Hepatocyte (in vitro differentiated cells): ENCODE measurements around the gene RFTN1.

Source experiments
- CTCF ChIP-seq: fragments of 200-600 bp; sonication (generic); IDR thresholded peaks from 2 replicates; pipeline ENCODE4 v1.5.1; 2016; ENCODE audit warnings: antibody characterized with exemption, mild to moderate bottlenecking; ENCODE audit not compliant: poor library complexity
- EZH2 ChIP-seq: fragments of 200-600 bp; sonication (generic); IDR thresholded peaks from 2 replicates; pipeline ENCODE4 v1.6.1; 2016; ENCODE audit warnings: antibody characterized with exemption, mild to moderate bottlenecking, borderline replicate concordance
- EZH2phosphoT487 ChIP-seq: fragments of 200-600 bp; sonication (generic); IDR thresholded peaks from one replicate; pipeline ENCODE4 v1.6.1; 2018; ENCODE audit warnings: antibody characterized with exemption, mild to moderate bottlenecking, low read depth, moderate library complexity; ENCODE audit not compliant: unreplicated experiment, severe bottlenecking

GRCh38 chr3:16508243-16508578, 5.3 kb downstream of the RFTN1 start:
- TF ChIP-seq CTCF (no peak), EZH2 (no peak), EZH2phosphoT487 (no peak)
